Tibial artery (tissue), 4 donors: Measurements from ENCODE around the gene SNN.

ENCODE experiments used
- DNase-seq, 2 donors: peaks; one replicate each; pipeline ENCODE4 v3.0.0-alpha.2; 2019
- H3K27ac ChIP-seq, 2 donors: fragments of 200-600 bp; sonication (generic) in 1 of 2; 1 replicate in 1 of 2; 2 replicates in 1 of 2; pipeline ENCODE4 v1.5.1; 2018 to 2019; ENCODE audit warnings: mild to moderate bottlenecking in 1 of 2
- H3K27me3 ChIP-seq, 2 donors: fragments of 200-600 bp; sonication (generic) in 1 of 2; one replicate each; pipeline versions ENCODE4 v1.5.1 to v1.6.0; 2016 to 2019
- H3K36me3 ChIP-seq, 3 donors: fragments of 200-600 bp; sonication (generic) in 2 of 3; one replicate each; pipeline ENCODE4 v1.5.1; 2016 to 2019; ENCODE audit warnings: mild to moderate bottlenecking in 2 of 3
- H3K4me1 ChIP-seq, 4 donors: fragments of 200-600 bp; sonication (generic) in 2 of 4; 1 replicate in 3 of 4; 2 replicates in 1 of 4; pipeline ENCODE4 v1.5.1; 2016 to 2019
- H3K4me3 ChIP-seq, 2 donors: fragments of 200-600 bp; sonication (generic) in 1 of 2; 1 replicate in 1 of 2; 2 replicates in 1 of 2; pipeline ENCODE4 v1.5.1; 2018 to 2019; ENCODE audit warnings: mild to moderate bottlenecking in 2 of 2
- H3K9me3 ChIP-seq, 3 donors: fragments of 200-600 bp; sonication (generic) in 1 of 3; one replicate each; pipeline ENCODE4 v1.5.1; 2016 to 2019
- intact Hi-C: fragments of 100-400 bp; cut with DNase I; formaldehyde crosslinking; loops from one replicate; pipeline ENCODE4 v1.15.0; 2023; ENCODE audit warnings: low total_unique reads
- TF ChIP-seq, protein P1 (sequence below), 2 experiments: fragments of 200-600 bp in 1 of 2; fragments of 450-650 bp in 1 of 2; IDR thresholded peaks; one replicate each; pipeline ENCODE4 v1.5.1; 2017 to 2019; ENCODE audit warnings: antibody characterized with exemption in 2 of 2, mild to moderate bottlenecking in 1 of 2, moderate library complexity in 1 of 2

SNN gene

DNA sequence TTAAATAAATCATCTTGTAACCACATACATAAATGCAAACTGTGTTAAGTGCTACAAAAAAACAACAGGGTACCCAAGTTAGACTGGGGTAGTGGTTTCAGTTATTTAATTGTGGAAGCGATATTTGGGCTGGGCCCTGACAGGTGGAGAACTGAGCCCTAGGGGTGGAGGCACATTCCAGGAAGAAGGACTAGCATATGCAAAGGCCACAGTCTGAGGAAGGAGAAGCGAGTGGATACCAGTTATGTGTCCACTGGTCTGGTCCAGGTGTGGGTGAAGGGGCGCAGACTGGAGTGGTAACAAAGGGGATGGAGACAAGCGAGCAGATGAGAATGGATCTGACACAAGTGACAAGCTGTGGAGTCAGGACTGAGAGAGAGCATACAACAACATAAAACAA lies 51.5 kb downstream of the SNN start:
- Histone ChIP-seq H3K36me3 (peaks cover 24 to 70% (median 36%) of the 10 kb centered on the region in 3 donors), H3K9me3 (no peaks in the 10 kb centered on the region), H3K27ac (no peak overlapping the region)

DNA sequence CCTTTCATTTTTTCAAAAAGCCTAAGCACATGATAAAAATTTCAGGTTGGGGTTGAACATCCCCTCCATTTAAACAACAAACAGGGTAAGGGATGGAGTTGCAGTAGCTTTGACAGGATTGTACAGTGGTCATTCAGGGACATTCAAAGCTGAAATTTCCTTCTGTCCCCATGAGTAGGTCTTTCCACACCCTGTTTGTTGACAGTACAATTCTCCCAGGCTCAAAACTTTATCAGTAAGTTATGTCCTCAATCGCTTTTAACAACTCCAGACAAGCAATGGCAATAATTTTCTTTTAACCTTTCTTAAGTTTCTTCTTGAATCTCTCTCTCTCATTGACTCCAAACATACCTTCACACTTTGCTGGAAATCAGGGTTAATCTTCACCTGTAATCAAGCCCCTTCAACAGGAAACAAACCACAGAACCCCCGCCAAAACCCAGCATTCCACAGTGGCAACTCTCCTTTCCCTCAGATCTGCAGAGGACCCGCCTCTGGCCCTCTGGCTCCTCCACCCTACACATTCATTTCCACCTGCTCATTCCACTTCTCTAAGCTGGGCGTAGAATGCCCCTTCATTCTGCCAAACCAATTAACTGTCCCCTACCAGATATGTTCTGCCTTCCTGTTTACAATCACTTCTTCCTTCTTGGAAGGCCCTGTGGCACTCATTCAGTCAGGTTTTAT lies 53.7 kb downstream of the SNN start:
- no peaks in the 10 kb centered on the region for H3K9me3 ChIP-seq
- intact Hi-C loops = no loop called here
- H3K27me3 ChIP-seq = no peaks in the 10 kb centered on the region
- peaks cover 0 to 9% (median 0%) of the 10 kb centered on the region in 4 donors for H3K4me1 ChIP-seq
- peaks cover 34 to 71% (median 36%) of the 10 kb centered on the region in 3 donors for H3K36me3 ChIP-seq
- TF ChIP-seq, protein P1, sequence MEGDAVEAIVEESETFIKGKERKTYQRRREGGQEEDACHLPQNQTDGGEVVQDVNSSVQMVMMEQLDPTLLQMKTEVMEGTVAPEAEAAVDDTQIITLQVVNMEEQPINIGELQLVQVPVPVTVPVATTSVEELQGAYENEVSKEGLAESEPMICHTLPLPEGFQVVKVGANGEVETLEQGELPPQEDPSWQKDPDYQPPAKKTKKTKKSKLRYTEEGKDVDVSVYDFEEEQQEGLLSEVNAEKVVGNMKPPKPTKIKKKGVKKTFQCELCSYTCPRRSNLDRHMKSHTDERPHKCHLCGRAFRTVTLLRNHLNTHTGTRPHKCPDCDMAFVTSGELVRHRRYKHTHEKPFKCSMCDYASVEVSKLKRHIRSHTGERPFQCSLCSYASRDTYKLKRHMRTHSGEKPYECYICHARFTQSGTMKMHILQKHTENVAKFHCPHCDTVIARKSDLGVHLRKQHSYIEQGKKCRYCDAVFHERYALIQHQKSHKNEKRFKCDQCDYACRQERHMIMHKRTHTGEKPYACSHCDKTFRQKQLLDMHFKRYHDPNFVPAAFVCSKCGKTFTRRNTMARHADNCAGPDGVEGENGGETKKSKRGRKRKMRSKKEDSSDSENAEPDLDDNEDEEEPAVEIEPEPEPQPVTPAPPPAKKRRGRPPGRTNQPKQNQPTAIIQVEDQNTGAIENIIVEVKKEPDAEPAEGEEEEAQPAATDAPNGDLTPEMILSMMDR (IDR thresholded peaks at IDR 0.05) = no peak
- H3K4me3 ChIP-seq = no peak overlapping the region
- no peak overlapping the region for H3K27ac ChIP-seq
- DNase-seq = no peak

More for the DNA sequence above, 51.5 kb downstream of the SNN start:
- DNase-seq = no peak
- intact Hi-C loops = loop anchor here (10.0 kb wide), 2 partner anchors 75 to 185 kb away; no protein-coding TSS in a partner anchor
- TF ChIP-seq, protein P1 (IDR thresholded peaks at IDR 0.05) = no peak
- H3K27me3 ChIP-seq = no peaks in the 10 kb centered on the region
- H3K4me1 ChIP-seq = peaks cover 0 to 9% (median 2%) of the 10 kb centered on the region in 4 donors
- H3K4me3 ChIP-seq = no peak overlapping the region

DNA sequence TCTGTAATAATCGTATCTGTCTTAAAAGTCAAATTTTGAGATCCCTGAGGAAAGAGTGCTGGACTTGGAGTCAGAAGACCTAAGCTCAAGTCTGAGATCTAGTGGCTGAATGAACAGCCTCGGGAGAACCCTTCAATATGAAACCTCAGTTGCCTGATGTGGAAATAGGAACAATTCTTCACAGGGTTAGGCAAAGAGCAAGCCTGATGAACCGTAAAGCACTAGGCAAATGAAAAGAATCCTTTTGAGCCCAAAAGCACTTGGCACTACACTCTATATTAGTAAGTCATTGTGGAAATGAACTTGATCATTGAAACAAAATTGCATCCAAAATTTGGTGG lies 54.2 kb downstream of the SNN start:
- no peaks in the 10 kb centered on the region for H3K9me3 ChIP-seq
- H3K27ac ChIP-seq = no peak overlapping the region
- no peaks in the 10 kb centered on the region for H3K27me3 ChIP-seq
- intact Hi-C loops = no loop called here
- TF ChIP-seq, protein P1 (IDR thresholded peaks at IDR 0.05) = no peak
- peaks cover 0 to 8% (median 0%) of the 10 kb centered on the region in 4 donors for H3K4me1 ChIP-seq
- H3K36me3 ChIP-seq = peaks cover 34 to 71% (median 36%) of the 10 kb centered on the region in 3 donors
- no peak for DNase-seq
- H3K4me3 ChIP-seq = no peak overlapping the region

DNA sequence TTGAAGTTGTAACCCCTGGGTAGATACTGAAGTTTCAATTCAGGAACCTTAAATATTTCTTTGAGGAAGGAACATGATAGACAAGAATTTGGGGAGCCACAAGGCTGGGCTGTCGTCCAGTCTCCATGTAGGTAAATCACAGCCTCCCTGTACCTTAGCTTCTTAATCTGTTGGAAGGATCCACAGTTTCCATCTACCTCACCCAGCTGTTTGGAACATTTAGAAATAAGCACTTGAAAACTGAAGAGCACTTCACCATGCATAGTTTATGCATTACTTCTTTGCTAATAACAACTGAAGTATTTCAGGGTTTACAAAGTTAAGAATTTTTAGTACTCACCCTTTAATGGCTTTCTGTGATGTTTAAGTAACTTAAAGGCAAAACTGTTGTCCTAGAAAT lies 57.2 kb downstream of the SNN start:
- peaks cover 24 to 75% (median 26%) of the 10 kb centered on the region in 3 donors for H3K36me3 ChIP-seq
- H3K4me1 ChIP-seq = peaks cover 0 to 2% (median 0%) of the 10 kb centered on the region in 4 donors
- H3K4me3 ChIP-seq = no peak overlapping the region
- no peaks in the 10 kb centered on the region for H3K27me3 ChIP-seq
- TF ChIP-seq, protein P1 (IDR thresholded peaks at IDR 0.05) = no peak
- intact Hi-C loops = no loop called here
- no peak overlapping the region for H3K27ac ChIP-seq
- DNase-seq = no peak
- no peaks in the 10 kb centered on the region for H3K9me3 ChIP-seq

DNA sequence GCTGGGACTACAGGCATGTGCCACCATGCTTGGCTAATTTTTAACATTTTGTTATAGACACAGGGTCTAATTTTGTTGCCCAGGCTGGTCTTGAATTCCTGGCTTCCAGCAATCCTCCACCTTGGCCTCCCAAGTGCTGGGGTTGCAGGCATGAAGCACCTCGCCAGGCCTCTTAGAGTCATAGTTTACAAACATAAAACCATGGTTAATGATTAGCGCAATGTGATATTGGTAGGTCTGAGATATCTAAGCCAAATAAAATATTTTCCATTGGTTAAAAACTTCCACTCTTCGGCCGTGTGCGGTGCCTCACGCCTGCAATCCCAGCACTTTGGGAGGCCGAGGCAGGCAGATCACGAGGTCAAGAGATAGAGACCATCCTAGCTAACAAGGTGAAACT lies 57.8 kb downstream of the SNN start:
- TF ChIP-seq, protein P1 (IDR thresholded peaks at IDR 0.05) = no peak
- no peak for DNase-seq
- Histone ChIP-seq H3K4me3 (no peak overlapping the region), H3K36me3 (peaks cover 18 to 71% (median 21%) of the 10 kb centered on the region in 3 donors), H3K4me1 (peaks cover 0 to 2% (median 0%) of the 10 kb centered on the region in 4 donors), H3K9me3 (no peaks in the 10 kb centered on the region), H3K27ac (no peak overlapping the region), H3K27me3 (no peaks in the 10 kb centered on the region)
- intact Hi-C loops = no loop called here
